CD4-positive, alpha-beta T cell treated with Interleukin-4 for 1 hour (primary cell): Measurements from ENCODE around the gene CSNK1D.

Experiments used
- DNase-seq, 2 donors: peaks; one replicate each; pipeline ENCODE4 v3.0.0-alpha.2; 2020 to 2022

CSNK1D gene

GRCh38 chr17:82294064-82294773, 20.7 kb upstream of the CSNK1D start:
- no peak for DNase-seq

GRCh38 chr17:82292251-82293154, 19.0 kb upstream of the CSNK1D start:
- DNase-seq: peak; percentile 96

GRCh38 chr17:82291582-82292250, 18.2 kb upstream of the CSNK1D start:
- no peak for DNase-seq

DNA sequence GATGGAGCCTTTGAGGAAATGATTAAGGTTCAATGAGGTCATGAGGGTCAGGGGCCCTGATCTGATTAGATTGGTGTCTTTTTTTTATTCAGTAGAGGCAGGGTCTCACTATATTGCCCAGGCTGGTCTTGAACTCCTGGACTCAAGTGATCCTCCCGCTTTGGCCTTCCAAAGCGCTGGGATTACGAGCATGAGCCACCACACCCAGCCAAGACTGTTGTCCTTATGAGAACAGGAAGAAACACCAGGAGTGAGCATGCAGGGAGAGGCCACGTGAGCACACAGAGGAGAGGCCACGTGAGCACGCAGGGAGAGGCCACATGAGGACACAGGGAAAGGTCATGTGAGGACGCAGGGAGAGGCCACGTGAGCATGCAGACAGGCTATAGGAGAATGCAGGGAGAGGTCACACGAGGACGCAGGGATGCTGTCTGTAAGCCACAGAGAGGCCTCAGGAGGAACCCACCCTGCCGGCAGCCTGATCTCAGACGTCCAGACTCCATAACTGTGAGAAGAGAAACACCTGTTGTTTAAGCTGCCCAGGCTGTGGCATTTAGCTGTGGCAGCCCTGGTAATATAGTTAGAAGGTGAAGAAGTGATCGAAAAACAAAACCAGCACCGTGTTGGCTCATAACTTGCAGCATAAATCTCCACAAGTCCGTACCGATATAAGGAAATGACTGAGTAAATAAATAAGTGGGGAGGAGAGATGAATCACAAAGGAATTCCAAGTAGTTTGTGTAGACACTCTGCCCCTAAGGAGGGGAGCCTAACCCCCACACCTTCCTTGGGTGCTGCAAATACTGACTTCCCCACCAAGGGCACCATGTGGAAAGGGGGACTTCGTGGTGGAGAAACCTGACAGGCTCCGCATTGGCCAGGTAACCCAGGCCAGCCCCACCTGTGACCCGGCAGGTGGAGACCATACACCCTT, 14.6 kb upstream of the CSNK1D start:
- peak in 1 of 2 donors; percentile 36 for DNase-seq

GRCh38 chr17:82287013-82287867, 13.7 kb upstream of the CSNK1D start:
- no peak for DNase-seq

GRCh38 chr17:82285141-82285540, 11.6 kb upstream of the CSNK1D start:
- DNase-seq: no peak

GRCh38 chr17:82283208-82283749, 9.8 kb upstream of the CSNK1D start:
- DNase-seq: peak in 1 of 2 donors; percentile 40

- no peak for DNase-seq
Observed at GRCh38 chr17:82282239-82283207, 9.0 kb upstream of the CSNK1D start.

DNA sequence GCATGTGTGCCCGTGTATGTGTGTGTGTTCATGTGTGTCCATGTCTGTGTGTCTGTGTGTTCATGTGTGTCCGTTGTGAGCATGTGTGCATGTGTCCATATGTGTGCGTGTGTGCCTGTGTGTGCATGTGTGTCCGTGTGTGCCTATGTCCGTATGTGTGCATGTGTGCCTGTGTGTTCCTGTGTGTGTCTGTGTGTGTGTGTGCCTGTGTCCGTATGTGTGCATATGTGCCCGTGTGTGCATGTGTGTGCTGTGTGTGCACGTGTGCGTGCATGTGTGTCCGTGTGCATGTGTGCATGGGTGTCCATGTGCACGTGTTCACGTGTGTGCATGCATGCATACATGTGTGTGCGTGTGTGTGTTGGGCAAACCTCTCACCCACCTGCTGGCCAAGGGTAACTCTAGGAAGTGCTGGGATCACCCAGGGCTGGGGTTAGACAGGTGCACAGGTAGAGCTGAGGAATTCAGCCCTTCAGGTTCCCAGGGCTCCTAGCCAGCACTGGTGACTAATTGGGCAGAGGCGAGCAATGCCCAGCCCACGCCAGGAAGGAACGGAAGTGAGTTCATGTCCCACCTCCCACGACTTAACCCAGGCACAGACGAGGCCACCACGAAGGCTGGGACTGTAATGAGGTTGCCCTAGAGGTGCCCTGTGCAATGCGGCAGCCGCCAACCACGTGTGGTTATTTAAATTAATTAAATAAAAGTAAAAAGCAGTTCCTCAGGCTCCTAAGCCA, 8.2 kb upstream of the CSNK1D start:
- no peak for DNase-seq

DNA sequence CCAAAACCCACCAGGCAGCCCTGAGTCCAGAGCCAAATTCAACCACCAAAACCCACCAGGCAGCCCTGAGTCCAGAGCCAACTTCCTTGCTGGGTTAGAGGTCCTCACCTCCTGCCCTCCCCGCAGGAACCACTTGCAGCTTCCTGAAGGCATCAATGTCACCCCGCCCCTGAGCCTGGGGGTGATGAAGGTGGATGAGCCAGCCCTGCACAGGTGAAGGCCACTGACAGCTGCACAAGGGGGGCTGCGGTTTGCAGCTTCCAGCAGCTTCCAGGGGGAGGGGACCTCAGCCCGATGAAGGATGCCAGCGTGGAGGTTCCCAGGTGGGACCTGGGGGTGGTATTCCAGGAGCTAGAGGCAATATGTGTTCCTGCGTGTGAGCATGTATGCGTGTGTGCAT, 7.6 kb upstream of the CSNK1D start:
- no peak for DNase-seq

DNA sequence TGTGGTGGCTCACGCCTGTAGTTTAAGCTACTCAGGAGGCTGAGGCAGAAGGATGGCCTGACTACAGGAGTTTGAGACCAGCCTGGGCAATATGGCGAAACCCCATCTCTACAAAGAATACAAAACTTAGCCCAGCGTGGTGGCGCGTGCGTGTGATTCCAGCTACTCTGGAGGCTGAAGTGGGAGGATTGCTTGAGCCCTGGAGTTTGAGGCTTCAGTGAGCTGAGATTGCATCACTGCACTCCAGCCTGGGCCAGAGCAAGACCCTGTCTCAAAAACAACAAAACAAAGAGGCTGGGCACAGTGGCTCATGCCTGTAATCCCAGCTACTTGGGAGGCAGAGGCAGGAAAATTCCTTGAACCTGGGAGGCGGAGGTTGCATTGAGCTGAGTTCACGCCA, 7.0 kb upstream of the CSNK1D start:
- no peak for DNase-seq

- peak in 1 of 2 donors; percentile 34 for DNase-seq
Observed at GRCh38 chr17:82278786-82279391, 5.4 kb upstream of the CSNK1D start.

- no peak for DNase-seq
Observed at GRCh38 chr17:82278308-82278707, 4.8 kb upstream of the CSNK1D start.

- no peak for DNase-seq
Observed at GRCh38 chr17:82277851-82278250, 4.4 kb upstream of the CSNK1D start.

GRCh38 chr17:82276938-82277337, 3.4 kb upstream of the CSNK1D start:
- DNase-seq: no peak

GRCh38 chr17:82275326-82275725, 1.8 kb upstream of the CSNK1D start:
- no peak for DNase-seq

DNA sequence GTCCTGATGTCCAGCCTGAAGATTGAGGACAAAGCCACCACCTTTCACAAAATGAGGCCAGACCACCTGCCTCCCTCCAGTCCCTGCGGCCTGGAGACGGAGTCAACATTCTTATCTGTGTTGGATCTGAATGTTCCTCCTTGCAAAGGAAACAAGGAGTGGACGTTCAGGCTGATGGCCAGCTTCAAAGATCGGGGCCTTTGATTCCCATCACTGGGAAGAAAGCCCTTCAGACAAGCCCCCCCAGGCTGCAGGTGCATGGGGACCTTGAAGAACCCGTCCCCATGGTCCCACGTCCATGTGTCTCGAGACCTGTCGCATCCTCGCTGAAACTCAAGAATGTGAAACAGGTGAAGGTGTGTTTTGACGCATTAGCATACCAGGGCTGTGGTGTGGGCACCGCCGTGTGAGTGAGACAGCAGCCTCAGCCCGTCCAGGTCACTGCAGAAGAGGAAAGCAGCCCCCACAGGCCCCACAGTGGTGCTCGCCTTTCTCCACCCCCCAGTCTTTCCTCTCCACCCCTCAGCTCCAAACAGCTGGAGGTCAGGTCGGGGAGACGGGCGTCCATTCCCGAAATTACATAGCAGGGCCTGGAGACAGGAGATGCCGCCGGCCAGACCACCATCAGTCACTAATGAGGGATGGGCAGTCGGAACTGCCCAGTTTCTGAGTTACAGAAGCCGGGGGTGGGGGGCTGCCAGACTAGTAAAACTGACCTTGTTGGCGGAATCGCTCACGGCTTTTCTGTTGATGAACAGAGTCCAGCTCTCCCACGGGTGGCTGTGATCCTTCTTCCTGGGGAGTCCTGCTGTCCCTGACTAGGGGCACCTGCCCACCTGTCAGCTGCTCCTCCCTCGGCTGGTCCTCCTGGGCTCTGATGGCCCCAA, 877 bp upstream of the CSNK1D start:
- DNase-seq: no peak
